Endothelial cell (in vitro differentiated cells): ENCODE results near the gene DPYD. TPM values are rescaled to one million over a fixed set of nuclear protein-coding genes. Genes with fewer than 3 reads are reported as not detected.

Experiments used
- DNase-seq: peaks from one replicate; pipeline ENCODE4 v3.0.0; 2021; ENCODE audit warnings: low spot score
- H3K27ac Mint-ChIP-seq: one replicate; pipeline ENCODE4 v1.8.0; 2021; ENCODE audit warnings: mixed read lengths, inconsistent platforms; ENCODE audit not compliant: unreplicated experiment
- H3K27me3 Mint-ChIP-seq: one replicate; pipeline ENCODE4 v1.8.0; 2021; ENCODE audit warnings: mild to moderate bottlenecking, moderate library complexity, mixed read lengths, inconsistent platforms; ENCODE audit not compliant: unreplicated experiment
- H3K36me3 Mint-ChIP-seq: one replicate; pipeline ENCODE4 v1.8.0; 2021; ENCODE audit warnings: mild to moderate bottlenecking, low read depth, mixed read lengths, inconsistent platforms; ENCODE audit not compliant: unreplicated experiment
- H3K4me1 Mint-ChIP-seq: one replicate; pipeline ENCODE4 v1.8.0; 2021; ENCODE audit warnings: mild to moderate bottlenecking, mixed read lengths, inconsistent platforms; ENCODE audit not compliant: unreplicated experiment
- H3K4me3 Mint-ChIP-seq: one replicate; pipeline ENCODE4 v1.8.0; 2021; ENCODE audit warnings: mild to moderate bottlenecking, mixed read lengths, inconsistent platforms; ENCODE audit not compliant: unreplicated experiment
- H3K9me3 Mint-ChIP-seq: one replicate; pipeline ENCODE4 v1.8.0; 2021; ENCODE audit warnings: mixed read lengths, inconsistent platforms; ENCODE audit not compliant: unreplicated experiment
- total RNA-seq: library from RNA; stranded (reverse); fragmentation: NEBNext Ultra II Directional; extraction: Animal tissue kit (Norgen Biotek cat#: 25700); gene quantifications from one replicate; pipeline ENCODE4 v1.2.1, GENCODE V29; 2021; ENCODE audit not compliant: unreplicated experiment
- TF ChIP-seq, protein P1 (sequence below): fragments of 200-600 bp; sonication (generic); IDR thresholded peaks from one replicate; pipeline ENCODE4 v1.5.0; 2021; ENCODE audit warnings: antibody characterized with exemption; ENCODE audit not compliant: unreplicated experiment

Gene DPYD
- total RNA-seq, 1 donor from 2014 or later, result 3.4 TPM

DNA sequence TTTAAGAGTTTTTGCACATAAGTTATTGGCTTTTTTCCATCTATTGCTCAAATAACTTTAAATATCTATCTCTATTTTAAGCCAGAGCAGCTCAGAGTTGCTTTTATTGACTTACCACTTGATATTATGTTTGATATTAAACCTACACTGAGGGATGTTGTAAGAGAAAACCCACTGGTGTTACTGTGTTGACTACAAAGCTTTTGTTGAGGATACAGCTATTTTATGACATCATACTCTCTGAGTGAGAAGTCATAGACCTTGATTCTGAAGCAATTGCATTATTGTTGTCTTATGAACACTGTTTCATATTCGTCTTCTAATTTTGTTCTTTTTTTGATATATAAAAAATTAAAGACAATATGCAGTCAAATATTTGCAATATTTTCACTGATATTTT, 638.9 kb downstream of the DPYD start:
- TF ChIP-seq, protein P1, sequence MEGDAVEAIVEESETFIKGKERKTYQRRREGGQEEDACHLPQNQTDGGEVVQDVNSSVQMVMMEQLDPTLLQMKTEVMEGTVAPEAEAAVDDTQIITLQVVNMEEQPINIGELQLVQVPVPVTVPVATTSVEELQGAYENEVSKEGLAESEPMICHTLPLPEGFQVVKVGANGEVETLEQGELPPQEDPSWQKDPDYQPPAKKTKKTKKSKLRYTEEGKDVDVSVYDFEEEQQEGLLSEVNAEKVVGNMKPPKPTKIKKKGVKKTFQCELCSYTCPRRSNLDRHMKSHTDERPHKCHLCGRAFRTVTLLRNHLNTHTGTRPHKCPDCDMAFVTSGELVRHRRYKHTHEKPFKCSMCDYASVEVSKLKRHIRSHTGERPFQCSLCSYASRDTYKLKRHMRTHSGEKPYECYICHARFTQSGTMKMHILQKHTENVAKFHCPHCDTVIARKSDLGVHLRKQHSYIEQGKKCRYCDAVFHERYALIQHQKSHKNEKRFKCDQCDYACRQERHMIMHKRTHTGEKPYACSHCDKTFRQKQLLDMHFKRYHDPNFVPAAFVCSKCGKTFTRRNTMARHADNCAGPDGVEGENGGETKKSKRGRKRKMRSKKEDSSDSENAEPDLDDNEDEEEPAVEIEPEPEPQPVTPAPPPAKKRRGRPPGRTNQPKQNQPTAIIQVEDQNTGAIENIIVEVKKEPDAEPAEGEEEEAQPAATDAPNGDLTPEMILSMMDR, result no peak
- Mint-ChIP-seq H3K9me3 (no peaks in the 10 kb centered on the region), H3K4me3 (no peak overlapping the region), H3K4me1 (no peaks in the 10 kb centered on the region), H3K27ac (no peak overlapping the region), H3K36me3 (no peaks in the 10 kb centered on the region), H3K27me3 (no peaks in the 10 kb centered on the region)
- DNase-seq, result no peak

DNA sequence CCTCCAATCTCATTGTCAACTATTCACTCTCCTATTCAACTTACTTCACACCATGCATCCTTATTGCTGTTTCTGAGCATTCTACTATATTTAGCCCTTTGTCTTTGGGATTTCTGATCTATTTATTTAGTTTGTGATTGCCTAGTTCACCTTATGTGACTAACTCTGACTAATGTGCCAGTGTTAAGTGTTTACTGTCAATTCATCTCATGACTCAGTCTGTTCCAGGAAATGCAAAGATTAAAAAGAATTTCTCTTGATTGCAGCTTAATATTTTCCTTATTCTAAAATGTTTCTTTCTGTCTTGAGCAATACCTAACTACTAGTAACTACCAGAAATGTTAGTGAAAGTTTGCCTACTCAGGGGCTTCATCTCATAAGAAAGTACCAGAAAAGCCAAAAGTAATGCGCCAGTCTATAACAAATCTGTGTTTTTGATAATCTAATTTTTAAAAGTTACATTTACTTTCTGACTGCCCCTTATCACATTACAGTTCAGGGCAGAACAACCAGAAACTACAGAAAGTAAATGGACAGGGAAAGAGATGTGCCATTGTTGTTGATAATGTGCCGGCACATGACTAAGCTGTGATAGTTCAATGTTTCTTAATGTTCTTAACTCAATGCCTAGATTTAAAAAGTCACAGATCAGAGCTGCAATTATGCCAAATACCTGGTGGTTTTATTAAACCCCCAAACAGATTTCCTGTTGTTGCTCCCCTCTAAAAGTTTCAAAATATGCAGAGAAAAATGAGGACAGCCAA, 642.8 kb downstream of the DPYD start:
- H3K27ac Mint-ChIP-seq, result no peak overlapping the region
- no peak for DNase-seq
- H3K4me3 Mint-ChIP-seq, result no peak overlapping the region
- H3K4me1 Mint-ChIP-seq, result peaks cover 3% of the 10 kb centered on the region
- no peaks in the 10 kb centered on the region for H3K9me3 Mint-ChIP-seq
- TF ChIP-seq, protein P1, result no peak
- H3K27me3 Mint-ChIP-seq, result no peaks in the 10 kb centered on the region
- H3K36me3 Mint-ChIP-seq, result no peaks in the 10 kb centered on the region

DNA sequence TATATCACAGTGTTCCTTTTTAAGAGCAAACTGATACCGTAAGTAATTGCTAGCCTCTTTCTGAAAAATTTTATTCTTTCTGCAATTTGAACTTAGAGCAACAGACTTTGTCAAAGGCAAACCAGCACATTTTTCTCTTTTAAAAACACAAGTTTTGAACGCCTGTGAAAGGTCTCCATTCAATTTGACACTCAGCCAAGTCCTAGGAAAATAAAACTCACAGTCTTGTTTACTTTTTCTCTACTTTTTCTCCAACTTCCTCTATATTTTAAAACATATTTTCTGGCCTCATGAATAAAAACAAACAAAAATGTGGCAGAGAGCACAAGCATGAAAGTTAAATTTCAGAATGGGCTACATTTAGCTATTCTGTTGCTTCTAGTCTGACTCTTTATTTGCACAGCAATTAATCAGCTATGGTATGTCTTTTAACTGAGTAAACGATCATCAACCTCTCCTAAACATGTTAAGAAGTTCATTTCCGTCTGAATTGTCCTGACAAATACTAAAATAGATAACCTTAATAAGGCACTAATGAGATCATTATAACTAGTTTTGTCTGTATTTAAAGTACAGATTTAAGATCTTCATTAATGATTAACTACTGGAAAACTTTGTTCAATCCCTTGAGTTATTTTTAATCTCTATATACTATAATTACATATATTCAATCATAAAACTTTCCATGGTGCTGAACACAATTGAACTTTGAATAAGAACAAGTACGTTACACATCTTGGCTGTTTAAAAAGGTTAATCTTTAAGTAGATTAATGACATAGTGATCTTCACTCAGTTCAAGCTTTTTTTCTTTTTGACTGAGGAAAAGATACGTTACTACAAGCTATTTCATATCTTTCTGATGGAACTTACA, 648.7 kb downstream of the DPYD start:
- H3K27me3 Mint-ChIP-seq, result peaks cover 4% of the 10 kb centered on the region
- H3K4me1 Mint-ChIP-seq, result peaks cover 12% of the 10 kb centered on the region
- no peaks in the 10 kb centered on the region for H3K9me3 Mint-ChIP-seq
- TF ChIP-seq, protein P1, result no peak
- no peaks in the 10 kb centered on the region for H3K36me3 Mint-ChIP-seq
- no peak overlapping the region for H3K4me3 Mint-ChIP-seq
- no peak overlapping the region for H3K27ac Mint-ChIP-seq
- no peak for DNase-seq

DNA sequence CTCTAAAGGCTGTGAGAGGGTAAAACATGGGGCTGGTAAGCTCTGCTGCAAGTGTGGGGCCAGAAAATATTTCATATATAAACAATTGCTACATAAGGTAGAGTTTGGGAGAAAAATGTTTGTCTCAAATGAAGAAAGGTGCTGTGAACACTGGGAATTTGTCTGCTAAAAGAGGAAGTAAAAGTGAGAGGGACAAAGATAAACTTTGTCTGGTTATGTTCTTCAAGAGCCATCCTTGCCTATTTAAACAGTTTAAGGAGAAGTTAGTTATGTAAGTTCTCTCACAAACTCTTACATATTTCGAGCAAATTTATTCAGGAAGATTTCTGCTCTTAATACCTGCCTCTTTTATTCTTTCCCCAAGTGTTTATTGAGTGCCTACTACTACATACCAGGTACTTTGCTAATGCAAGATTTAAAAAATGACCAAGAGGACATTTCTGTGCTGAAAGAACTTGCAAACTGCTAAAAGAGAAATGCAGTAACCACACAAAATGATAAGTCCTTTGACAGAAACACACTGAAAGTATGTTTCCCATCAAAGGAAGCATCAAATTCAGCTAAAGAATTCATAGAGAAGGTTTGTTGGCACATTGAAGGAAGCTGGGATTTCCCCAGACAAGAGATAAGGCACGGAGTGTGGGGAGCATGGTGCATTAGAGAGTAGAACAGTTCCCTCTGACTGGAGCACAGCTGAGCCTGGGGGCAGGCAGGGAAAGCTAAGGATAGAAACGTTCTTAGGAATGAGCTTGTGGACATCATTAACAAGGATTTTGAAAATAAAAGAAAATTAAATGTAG, 650.1 kb downstream of the DPYD start:
- peak; percentile 7 for DNase-seq
- Mint-ChIP-seq H3K4me3 (no peak overlapping the region), H3K36me3 (no peaks in the 10 kb centered on the region), H3K9me3 (no peaks in the 10 kb centered on the region), H3K27ac (no peak overlapping the region), H3K27me3 (peaks cover 4% of the 10 kb centered on the region), H3K4me1 (peaks cover 10% of the 10 kb centered on the region)
- TF ChIP-seq, protein P1, result no peak
